DMS153 (cell line): ENCODE data around the gene ARHGDIB.

Source experiments
- DNase-seq: peaks from one replicate; lab custom pipeline; 2025; lab: John Stamatoyannopoulos, UW

Gene ARHGDIB

GRCh38 chr12:14961466-14962152, at the start of gene ARHGDIB:
Gene ARHGDIB, minus strand, starts transcription at chr12:14961601. Its CDS starts 10,889 bp downstream, at chr12:14950712.
- DNase-seq: no peak

- DNase-seq: no peak
Observed at GRCh38 chr12:15011162-15011561, 49.8 kb upstream of the ARHGDIB start.

- DNase-seq: no peak
Observed at GRCh38 chr12:15007551-15007950, 46.1 kb upstream of the ARHGDIB start.

- DNase-seq: no peak
Observed at GRCh38 chr12:15005064-15005463, 43.7 kb upstream of the ARHGDIB start.

GRCh38 chr12:15004421-15004820, 43.0 kb upstream of the ARHGDIB start:
- DNase-seq: no peak

- no peak for DNase-seq
Observed at GRCh38 chr12:15001733-15002382, 40.5 kb upstream of the ARHGDIB start.

- no peak for DNase-seq
Observed at GRCh38 chr12:15000575-15000974, 39.2 kb upstream of the ARHGDIB start.

GRCh38 chr12:14999695-15000365, 38.4 kb upstream of the ARHGDIB start:
- no peak for DNase-seq

- DNase-seq: no peak
Observed at GRCh38 chr12:14999021-14999694, 37.8 kb upstream of the ARHGDIB start.

- no peak for DNase-seq
Observed at GRCh38 chr12:14997998-14998397, 36.6 kb upstream of the ARHGDIB start.

- peak; percentile 20 for DNase-seq
Observed at GRCh38 chr12:14995583-14996425, 34.4 kb upstream of the ARHGDIB start.

- no peak for DNase-seq
Observed at GRCh38 chr12:14994610-14995009, 33.2 kb upstream of the ARHGDIB start.

- no peak for DNase-seq
Observed at GRCh38 chr12:14993537-14994266, 32.3 kb upstream of the ARHGDIB start.

GRCh38 chr12:14993117-14993516, 31.7 kb upstream of the ARHGDIB start:
- DNase-seq: no peak

GRCh38 chr12:14992673-14993072, 31.3 kb upstream of the ARHGDIB start:
- DNase-seq: no peak

GRCh38 chr12:14991069-14991468, 29.7 kb upstream of the ARHGDIB start:
- no peak for DNase-seq

GRCh38 chr12:14989790-14990189, 28.4 kb upstream of the ARHGDIB start:
- no peak for DNase-seq

- DNase-seq: no peak
Observed at GRCh38 chr12:14988035-14988434, 26.6 kb upstream of the ARHGDIB start.

- DNase-seq: no peak
Observed at GRCh38 chr12:14986449-14986848, 25.0 kb upstream of the ARHGDIB start.

- DNase-seq: no peak
Observed at GRCh38 chr12:14984766-14985285, 23.4 kb upstream of the ARHGDIB start.

- DNase-seq: no peak
Observed at GRCh38 chr12:14984036-14984435, 22.6 kb upstream of the ARHGDIB start.
